HepG2 (cell line): Measurements from ENCODE around the gene MYH10. TPM values are rescaled to one million over a fixed set of nuclear protein-coding genes. Genes with fewer than 3 reads are reported as not detected.

Experiments used
- ATAC-seq: fragments of 200-7000 bp; cut with Tn5 transposase; 3 replicates; pipeline ENCODE4 v1.9.1; 2020; ENCODE audit warnings: mild to moderate bottlenecking, moderate library complexity
- BruUV-seq: library from RNA; stranded (reverse); fragments of 400-500 nt; replicated peaks from 2 replicates; lab custom pipeline; 2021; lab: Mats Ljungman, UMichigan
- CTCF ChIA-PET: fragments of 300-600 bp; formaldehyde crosslinking; extraction: SDS; loops from one replicate; lab custom pipeline; 2021; ENCODE audit warnings: low total read pairs, inconsistent platforms, low intra/inter-chr PET ratio; lab: Yijun Ruan, JAX
- POLR2A ChIA-PET: fragments of 350-600 bp; sonication (Branson Sonifier 250); formaldehyde crosslinking; loops from one replicate; lab custom pipeline; 2020; ENCODE audit warnings: antibody characterized with exemption, inconsistent platforms; lab: Yijun Ruan, JAX
- DNase-seq: peaks from one replicate; pipeline ENCODE4 v3.0.0-alpha.2; 2015; ENCODE audit warnings: low spot score
- FAIRE-seq: peaks from 3 replicates; lab custom pipeline; 2011; peaks lifted over from hg19 to GRCh38; lab: Jason Lieb, UNC
- H2AFZ ChIP-seq: one replicate; pipeline ENCODE4 v1.6.1; 2011; ENCODE audit warnings: low read length, inconsistent platforms
- H3K27ac ChIP-seq: fragments of 300-600 bp; 3 replicates; pipeline ENCODE4 v1.8.0; 2011; ENCODE audit warnings: mixed run types, mild to moderate bottlenecking, mixed read lengths, low read length, inconsistent platforms; ENCODE audit not compliant: insufficient read depth; ENCODE audit errors: extremely low read length
- H3K27me3 ChIP-seq, 2 experiments: fragments of 200-600 bp in 1 of 2; 2 replicates in 1 of 2; 3 replicates in 1 of 2; pipeline versions ENCODE4 v1.6.0 to v1.8.0; 2011; ENCODE audit warnings: low read length in 2 of 2, mild to moderate bottlenecking in 2 of 2, moderate library complexity in 2 of 2, inconsistent platforms in 1 of 2; ENCODE audit not compliant: insufficient read depth in 2 of 2, control insufficient read depth in 1 of 2
- H3K36me3 ChIP-seq, 2 experiments: fragments of 200-600 bp in 1 of 2; replicated peaks in 1 of 2; 2 replicates in 1 of 2; 3 replicates in 1 of 2; pipeline versions ENCODE4 v1.5.1 to v1.8.0; 2011; ENCODE audit warnings: low read length in 2 of 2, inconsistent platforms in 1 of 2; ENCODE audit not compliant: insufficient read depth in 2 of 2, control insufficient read depth in 1 of 2
- H3K4me1 ChIP-seq: 2 replicates; pipeline ENCODE4 v1.5.1; 2012; ENCODE audit warnings: low read length, inconsistent platforms; ENCODE audit not compliant: insufficient read depth
- H3K4me2 ChIP-seq: 2 replicates; pipeline ENCODE4 v1.6.0; 2011; ENCODE audit warnings: low read depth, low read length, inconsistent platforms
- H3K4me3 ChIP-seq, 3 experiments: fragments of 200-600 bp in 1 of 3; sonication (generic), shearing (Covaris generic) in 1 of 3; replicated peaks in 1 of 3; 2 replicates each; pipeline ENCODE4 v1.5.1; 2011 to 2016; ENCODE audit warnings: low read length in 3 of 3, inconsistent platforms in 2 of 3, low read depth in 2 of 3, mild to moderate bottlenecking in 2 of 3, control low read depth in 1 of 3, mixed read lengths in 1 of 3; ENCODE audit not compliant: insufficient read depth in 1 of 3
- H3K79me2 ChIP-seq: one replicate; pipeline ENCODE4 v1.6.1; 2011; ENCODE audit warnings: low read length, inconsistent platforms; ENCODE audit not compliant: insufficient read depth
- H3K9ac ChIP-seq: 2 replicates; pipeline ENCODE4 v1.6.0; 2011; ENCODE audit warnings: mild to moderate bottlenecking, low read depth, low read length, inconsistent platforms; ENCODE audit not compliant: insufficient read depth
- H3K9me3 ChIP-seq: 2 replicates; pipeline ENCODE4 v1.5.1; 2012; ENCODE audit warnings: mild to moderate bottlenecking, low read length
- H4K20me1 ChIP-seq: 2 replicates; pipeline ENCODE4 v1.6.0; 2011; ENCODE audit warnings: inconsistent platforms, mild to moderate bottlenecking, low read length, moderate library complexity; ENCODE audit not compliant: insufficient read depth
- CCAR2 ChIP-seq: fragments of 200-400 bp; formaldehyde crosslinking; optimal IDR thresholded peaks from 2 replicates; pipeline ENCODE3; 2018; ENCODE audit warnings: low read depth, mild to moderate bottlenecking, low read length, moderate library complexity
- GLI4 ChIP-seq: sonication (generic); formaldehyde crosslinking; IDR thresholded peaks from 2 replicates; pipeline ENCODE4 v1.5.1; 2020; ENCODE audit warnings: missing genetic modification reagents, mild to moderate bottlenecking, moderate library complexity, borderline replicate concordance
- MED8 ChIP-seq: sonication (generic); formaldehyde crosslinking; IDR thresholded peaks from 2 replicates; pipeline ENCODE4 v1.8.1; 2023; ENCODE audit warnings: mild to moderate bottlenecking, missing genetic modification reagents; ENCODE audit not compliant: insufficient replicate concordance
- ZNF556 ChIP-seq: sonication (generic); formaldehyde crosslinking; IDR thresholded peaks from 2 replicates; pipeline ENCODE4 v1.4.0; 2020; ENCODE audit warnings: mild to moderate bottlenecking, missing genetic modification reagents, borderline replicate concordance
- ZNF749 ChIP-seq: sonication (generic); formaldehyde crosslinking; IDR thresholded peaks from 2 replicates; pipeline ENCODE4 v1.8.0; 2022; ENCODE audit warnings: mild to moderate bottlenecking, missing genetic modification reagents, moderate library complexity, borderline replicate concordance
- WGBS: methylation state at CpG from one replicate; pipeline ENCODE4 v1.1.6; 2017; ENCODE audit warnings: low lambda C conversion rate; 5-methylcytosine and 5-hydroxymethylcytosine counted together
- in situ Hi-C: cut with HindIII; loops from 2 replicates; pipeline ENCODE4 v1.10.0; 2017; ENCODE audit warnings: low pct_unique_long_range_greater_than_20kb; ENCODE audit not compliant: extremely low pct_ligation_motif_present
- intact Hi-C: fragments of 100-400 bp; cut with micrococcal nuclease; formaldehyde crosslinking; loops from one replicate; pipeline ENCODE4 v1.10.0; 2022; ENCODE audit not compliant: unreplicated experiment
- polyA plus RNA-seq, 8 experiments: library from polyadenylated mRNA; depleted of rRNA in 3 of 8; stranded (reverse) in 7 of 8; unstranded in 1 of 8; fragments of >200 nt; fragmentation: Illumina TruSeq in 4 of 8; extraction: Trizol in 4 of 8; gene quantifications; 2 replicates each; pipeline versions ENCODE4 v1.2.1 to v1.2.3, GENCODE V29; 2011 to 2016; ENCODE audit warnings: low read depth in 4 of 8, missing spikeins in 1 of 8, mixed read lengths in 1 of 8; ENCODE audit not compliant: insufficient read depth in 1 of 8
- total RNA-seq, 5 experiments: library from RNA; depleted of rRNA; stranded (reverse); fragments of >200 nt; fragmentation: Illumina TruSeq; extraction: Trizol; gene quantifications; 2 replicates each; pipeline ENCODE4 v1.2.3, GENCODE V29; 2016; ENCODE audit warnings: low read depth in 1 of 5
- TF ChIP-seq, protein P1 (sequence below): sonication (generic); formaldehyde crosslinking; IDR thresholded peaks from 2 replicates; pipeline ENCODE4 v1.5.1; 2020; ENCODE audit warnings: mild to moderate bottlenecking, missing genetic modification reagents, moderate library complexity
- TF ChIP-seq, protein P2 (sequence below): sonication (generic); formaldehyde crosslinking; conservative IDR thresholded peaks from 2 replicates; pipeline ENCODE4 v1.4.0; 2020; ENCODE audit warnings: missing genetic modification reagents
- TF ChIP-seq, protein P3 (sequence below): sonication (generic); formaldehyde crosslinking; IDR thresholded peaks from 2 replicates; pipeline ENCODE4 v1.4.0; 2020; ENCODE audit warnings: missing genetic modification reagents
- TF ChIP-seq, protein P4 (sequence below): sonication (generic); formaldehyde crosslinking; IDR thresholded peaks from 2 replicates; pipeline ENCODE4 v1.5.0; 2020; ENCODE audit warnings: missing genetic modification reagents
- TF ChIP-seq, protein P5 (sequence below): sonication (generic); formaldehyde crosslinking; IDR thresholded peaks from 2 replicates; pipeline ENCODE4 v1.5.0; 2020; ENCODE audit warnings: missing genetic modification reagents

MYH10 gene
- total and polyA plus RNA-seq, 2 of the 13 experiments (the other 11 are each of a cell fraction or from before 2014, with no cell fraction given) = 43.4 to 68.6 TPM

DNA sequence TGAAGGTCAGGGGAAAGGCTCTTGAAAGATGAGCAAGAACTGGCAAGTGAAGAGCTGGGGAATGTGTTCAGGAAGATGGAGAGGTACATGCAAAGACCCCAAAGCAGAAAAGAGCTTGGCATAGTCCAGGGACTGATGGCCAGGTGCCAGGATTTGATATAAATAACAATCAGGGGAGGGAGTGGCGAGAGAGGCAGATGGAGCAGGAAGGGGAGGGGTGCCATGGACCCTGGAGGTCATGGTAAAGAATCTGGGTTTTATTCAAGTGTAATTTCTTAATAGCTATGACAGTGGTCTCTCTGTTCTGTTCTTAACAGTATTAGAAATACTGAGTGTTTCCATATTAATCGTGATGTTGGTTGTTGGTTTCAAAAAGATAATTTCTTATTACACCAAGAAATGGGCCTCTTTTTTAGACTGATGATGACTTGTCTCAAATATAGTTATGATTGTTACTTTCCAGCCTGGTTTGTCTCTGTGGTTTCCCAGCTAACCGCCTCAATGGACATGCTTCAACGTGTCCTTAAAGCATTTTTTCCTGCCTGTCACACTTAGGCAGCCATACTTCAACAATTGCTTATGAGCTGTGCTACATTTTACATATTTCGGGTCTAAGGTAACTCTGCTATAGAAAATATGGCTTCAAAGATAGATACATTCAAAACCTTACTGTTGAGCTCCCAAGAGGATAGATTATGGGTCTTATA is 49.4 kb downstream of the MYH10 start (continued):
- TF ChIP-seq, protein P1, sequence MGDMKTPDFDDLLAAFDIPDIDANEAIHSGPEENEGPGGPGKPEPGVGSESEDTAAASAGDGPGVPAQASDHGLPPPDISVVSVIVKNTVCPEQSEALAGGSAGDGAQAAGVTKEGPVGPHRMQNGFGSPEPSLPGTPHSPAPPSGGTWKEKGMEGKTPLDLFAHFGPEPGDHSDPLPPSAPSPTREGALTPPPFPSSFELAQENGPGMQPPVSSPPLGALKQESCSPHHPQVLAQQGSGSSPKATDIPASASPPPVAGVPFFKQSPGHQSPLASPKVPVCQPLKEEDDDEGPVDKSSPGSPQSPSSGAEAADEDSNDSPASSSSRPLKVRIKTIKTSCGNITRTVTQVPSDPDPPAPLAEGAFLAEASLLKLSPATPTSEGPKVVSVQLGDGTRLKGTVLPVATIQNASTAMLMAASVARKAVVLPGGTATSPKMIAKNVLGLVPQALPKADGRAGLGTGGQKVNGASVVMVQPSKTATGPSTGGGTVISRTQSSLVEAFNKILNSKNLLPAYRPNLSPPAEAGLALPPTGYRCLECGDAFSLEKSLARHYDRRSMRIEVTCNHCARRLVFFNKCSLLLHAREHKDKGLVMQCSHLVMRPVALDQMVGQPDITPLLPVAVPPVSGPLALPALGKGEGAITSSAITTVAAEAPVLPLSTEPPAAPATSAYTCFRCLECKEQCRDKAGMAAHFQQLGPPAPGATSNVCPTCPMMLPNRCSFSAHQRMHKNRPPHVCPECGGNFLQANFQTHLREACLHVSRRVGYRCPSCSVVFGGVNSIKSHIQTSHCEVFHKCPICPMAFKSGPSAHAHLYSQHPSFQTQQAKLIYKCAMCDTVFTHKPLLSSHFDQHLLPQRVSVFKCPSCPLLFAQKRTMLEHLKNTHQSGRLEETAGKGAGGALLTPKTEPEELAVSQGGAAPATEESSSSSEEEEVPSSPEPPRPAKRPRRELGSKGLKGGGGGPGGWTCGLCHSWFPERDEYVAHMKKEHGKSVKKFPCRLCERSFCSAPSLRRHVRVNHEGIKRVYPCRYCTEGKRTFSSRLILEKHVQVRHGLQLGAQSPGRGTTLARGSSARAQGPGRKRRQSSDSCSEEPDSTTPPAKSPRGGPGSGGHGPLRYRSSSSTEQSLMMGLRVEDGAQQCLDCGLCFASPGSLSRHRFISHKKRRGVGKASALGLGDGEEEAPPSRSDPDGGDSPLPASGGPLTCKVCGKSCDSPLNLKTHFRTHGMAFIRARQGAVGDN (CRISPR knock-in tag) = no peak
- TF ChIP-seq ZNF556 (CRISPR knock-in tag) = no peak
- TF ChIP-seq, protein P2, sequence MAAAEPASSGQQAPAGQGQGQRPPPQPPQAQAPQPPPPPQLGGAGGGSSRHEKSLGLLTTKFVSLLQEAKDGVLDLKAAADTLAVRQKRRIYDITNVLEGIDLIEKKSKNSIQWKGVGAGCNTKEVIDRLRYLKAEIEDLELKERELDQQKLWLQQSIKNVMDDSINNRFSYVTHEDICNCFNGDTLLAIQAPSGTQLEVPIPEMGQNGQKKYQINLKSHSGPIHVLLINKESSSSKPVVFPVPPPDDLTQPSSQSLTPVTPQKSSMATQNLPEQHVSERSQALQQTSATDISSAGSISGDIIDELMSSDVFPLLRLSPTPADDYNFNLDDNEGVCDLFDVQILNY (CRISPR knock-in tag) = no peak
- TF ChIP-seq GLI4 (CRISPR knock-in tag) = no peak
- TF ChIP-seq ZNF749 = no peak
- TF ChIP-seq, all 625 proteins: peak for 0

DNA sequence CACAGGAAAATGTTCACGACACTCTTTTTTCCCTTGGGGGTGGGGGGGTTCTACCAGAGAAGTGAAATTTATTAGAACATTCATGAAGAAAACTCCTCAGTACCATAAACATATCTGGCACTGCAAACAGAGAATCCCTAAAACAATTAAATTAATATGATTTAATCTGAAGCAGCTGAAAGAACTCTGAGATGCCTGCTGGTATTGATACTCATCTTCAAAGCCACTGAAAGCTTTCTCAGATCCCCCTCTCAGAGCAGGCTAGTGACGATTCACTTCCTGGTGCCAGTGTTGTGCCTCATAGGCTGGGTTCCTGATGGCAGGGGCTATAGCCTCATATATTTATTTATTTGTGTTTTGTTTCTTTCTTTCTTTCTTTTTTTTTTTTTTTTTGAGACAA is 52.7 kb downstream of the MYH10 start:
- intact Hi-C loops (loop anchor here (10.0 kb wide), 1 partner anchor 67 kb away; no protein-coding TSS in a partner anchor), in situ Hi-C loops (loop anchor here (10.0 kb wide), 1 partner anchor 167 kb away; the partner anchor contains the start of gene CCDC42)
- H3K9me3 ChIP-seq = no peaks in the 10 kb centered on the region
- CTCF ChIA-PET = no interaction called here
- H3K36me3 ChIP-seq = peaks cover 16 to 21% of the 10 kb centered on the region in 2 experiments
- H3K4me3 ChIP-seq = no peak overlapping the region
- H3K4me2 ChIP-seq = no peak overlapping the region
- ATAC-seq (no peak), FAIRE-seq (no peak), DNase-seq (no peak)
- H2AFZ ChIP-seq = no peak overlapping the region
- no peaks in the 10 kb centered on the region for H3K27me3 ChIP-seq
- no TSS peak for BruUV-seq
- POLR2A ChIA-PET = no interaction called here
- no peaks in the 10 kb centered on the region for H4K20me1 ChIP-seq
- H3K9ac ChIP-seq = no peak overlapping the region
- WGBS = 98% methylated on average over 2 of the region's 2 CpGs
- H3K27ac ChIP-seq = no peak overlapping the region
- H3K79me2 ChIP-seq = no peaks in the 10 kb centered on the region
- no peaks in the 10 kb centered on the region for H3K4me1 ChIP-seq
- TF ChIP-seq CCAR2 (no peak), MED8 (CRISPR knock-in tag) (no peak)
- TF ChIP-seq, protein P3, sequence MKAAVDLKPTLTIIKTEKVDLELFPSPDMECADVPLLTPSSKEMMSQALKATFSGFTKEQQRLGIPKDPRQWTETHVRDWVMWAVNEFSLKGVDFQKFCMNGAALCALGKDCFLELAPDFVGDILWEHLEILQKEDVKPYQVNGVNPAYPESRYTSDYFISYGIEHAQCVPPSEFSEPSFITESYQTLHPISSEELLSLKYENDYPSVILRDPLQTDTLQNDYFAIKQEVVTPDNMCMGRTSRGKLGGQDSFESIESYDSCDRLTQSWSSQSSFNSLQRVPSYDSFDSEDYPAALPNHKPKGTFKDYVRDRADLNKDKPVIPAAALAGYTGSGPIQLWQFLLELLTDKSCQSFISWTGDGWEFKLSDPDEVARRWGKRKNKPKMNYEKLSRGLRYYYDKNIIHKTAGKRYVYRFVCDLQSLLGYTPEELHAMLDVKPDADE (CRISPR knock-in tag) = no peak
- TF ChIP-seq, protein P4, sequence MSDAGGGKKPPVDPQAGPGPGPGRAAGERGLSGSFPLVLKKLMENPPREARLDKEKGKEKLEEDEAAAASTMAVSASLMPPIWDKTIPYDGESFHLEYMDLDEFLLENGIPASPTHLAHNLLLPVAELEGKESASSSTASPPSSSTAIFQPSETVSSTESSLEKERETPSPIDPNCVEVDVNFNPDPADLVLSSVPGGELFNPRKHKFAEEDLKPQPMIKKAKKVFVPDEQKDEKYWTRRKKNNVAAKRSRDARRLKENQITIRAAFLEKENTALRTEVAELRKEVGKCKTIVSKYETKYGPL (CRISPR knock-in tag) = no peak
- TF ChIP-seq, protein P5, sequence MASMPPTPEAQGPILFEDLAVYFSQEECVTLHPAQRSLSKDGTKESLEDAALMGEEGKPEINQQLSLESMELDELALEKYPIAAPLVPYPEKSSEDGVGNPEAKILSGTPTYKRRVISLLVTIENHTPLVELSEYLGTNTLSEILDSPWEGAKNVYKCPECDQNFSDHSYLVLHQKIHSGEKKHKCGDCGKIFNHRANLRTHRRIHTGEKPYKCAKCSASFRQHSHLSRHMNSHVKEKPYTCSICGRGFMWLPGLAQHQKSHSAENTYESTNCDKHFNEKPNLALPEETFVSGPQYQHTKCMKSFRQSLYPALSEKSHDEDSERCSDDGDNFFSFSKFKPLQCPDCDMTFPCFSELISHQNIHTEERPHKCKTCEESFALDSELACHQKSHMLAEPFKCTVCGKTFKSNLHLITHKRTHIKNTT (CRISPR knock-in tag) = no peak
